22Rv1 (cell line): ENCODE measurements around the gene GIGYF1.

ENCODE experiments used
- CTCF ChIP-seq: fragments of 450-650 bp; IDR thresholded peaks from 2 replicates; pipeline ENCODE4 v1.5.1; 2017; ENCODE audit warnings: mild to moderate bottlenecking
- ZFX ChIP-seq: fragments of 450-650 bp; IDR thresholded peaks from 2 replicates; pipeline ENCODE4 v1.6.1; 2017; ENCODE audit warnings: antibody characterized with exemption, borderline replicate concordance

GRCh38 chr7:100675105-100675451 is 19.0 kb downstream of the GIGYF1 start:
- no peak for TF ChIP-seq CTCF
- no peak for TF ChIP-seq ZFX
